DMS114 treated with DMSO at 0.1 percent for 48 hours (cell line): ENCODE results near the gene CEP112.
"Not testable (repeated sequence)": the region's sequence is repeated elsewhere in the genome, so short reads cannot be mapped to it uniquely, and the experiment has no call there.

Experiments used
- DNase-seq: peaks from one replicate; lab custom pipeline; 2025; ENCODE audit not compliant: unreplicated experiment; lab: John Stamatoyannopoulos, UW

CEP112 gene

DNA sequence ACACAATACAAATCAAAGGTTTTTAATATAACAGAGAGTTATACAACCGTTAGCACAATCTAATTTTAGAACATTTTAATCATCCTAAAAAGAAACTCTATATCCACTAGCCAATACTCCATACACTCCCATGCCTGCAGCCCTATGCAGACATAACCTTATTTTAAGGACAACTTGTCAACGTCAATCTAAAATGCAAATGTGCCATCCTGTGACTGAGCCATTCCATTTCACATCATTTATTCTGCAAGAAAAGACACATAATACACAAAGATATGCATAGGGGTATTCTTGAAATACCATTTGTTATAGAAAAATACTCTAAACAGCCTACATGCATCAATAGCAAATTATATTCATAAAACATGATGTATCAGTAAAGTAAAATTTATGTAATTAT, 106.7 kb downstream of the CEP112 start:
- DNase-seq, result no peak

DNA sequence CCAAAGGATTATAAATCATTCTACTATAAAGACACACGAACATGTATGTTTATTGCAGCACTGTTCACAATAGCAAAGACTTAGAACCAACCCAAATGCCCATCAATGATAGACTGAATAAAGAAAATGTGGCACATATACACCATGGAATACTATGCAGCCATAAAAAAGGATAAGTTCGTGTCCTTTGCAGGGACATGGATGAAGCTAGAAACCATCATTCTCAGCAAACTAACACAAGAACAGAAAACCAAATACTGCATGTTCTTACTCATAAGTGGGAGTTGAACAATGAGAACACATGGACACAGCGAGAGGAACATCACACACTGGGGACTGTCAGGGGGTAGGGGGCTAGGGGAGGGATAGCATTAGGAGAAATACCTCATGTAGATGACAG, 111.3 kb downstream of the CEP112 start:
- DNase-seq, result not testable (repeated sequence)

DNA sequence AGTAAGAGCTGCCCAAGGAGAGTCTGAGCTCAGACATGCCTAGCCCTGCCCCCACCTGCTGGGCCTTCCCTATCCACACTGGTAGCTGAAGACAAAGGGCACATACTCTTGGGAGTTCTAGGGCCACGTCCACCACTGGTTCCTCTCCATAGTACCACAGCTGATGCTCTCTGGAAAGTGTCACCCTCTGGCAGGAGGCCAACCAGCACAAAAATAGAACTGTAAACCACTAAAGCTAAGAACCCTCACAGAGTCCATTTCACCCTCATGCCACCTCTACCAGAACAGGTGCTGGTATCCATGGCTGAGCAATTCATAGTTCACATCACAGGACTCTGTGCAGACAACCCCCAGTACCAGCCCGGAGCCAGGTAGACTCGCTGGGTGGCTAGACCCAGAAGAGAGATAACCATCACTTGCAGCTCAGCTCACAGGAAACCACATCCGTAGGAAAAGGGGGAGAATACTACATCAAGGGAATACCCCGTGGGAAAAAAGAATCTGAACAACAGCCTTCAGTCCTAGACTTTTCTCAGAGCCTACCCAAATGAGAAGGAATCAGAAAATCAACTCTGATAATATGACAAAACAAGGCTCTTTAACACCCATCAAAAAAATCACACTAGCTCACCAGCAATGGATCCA, 115.3 kb downstream of the CEP112 start:
- DNase-seq, result no peak

DNA sequence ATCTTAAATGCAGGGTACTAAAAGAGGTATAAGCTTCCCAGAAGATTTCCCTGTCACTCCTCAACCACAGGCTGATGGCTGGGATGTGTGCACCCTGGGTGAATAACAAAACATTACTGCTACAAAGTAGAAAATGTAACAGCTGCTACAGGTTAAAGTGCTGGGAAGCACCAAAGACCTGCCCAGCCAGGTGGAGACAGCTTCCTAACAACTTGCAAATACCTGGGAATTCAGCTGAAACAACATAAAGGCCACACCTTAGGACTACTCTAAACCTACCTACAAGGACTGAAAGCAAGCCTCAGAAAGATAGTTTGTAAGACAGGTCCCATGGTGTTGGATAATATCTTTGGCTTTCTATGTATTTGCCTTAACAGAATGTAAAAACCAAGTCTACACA, 118.5 kb downstream of the CEP112 start:
- DNase-seq, result no peak

DNA sequence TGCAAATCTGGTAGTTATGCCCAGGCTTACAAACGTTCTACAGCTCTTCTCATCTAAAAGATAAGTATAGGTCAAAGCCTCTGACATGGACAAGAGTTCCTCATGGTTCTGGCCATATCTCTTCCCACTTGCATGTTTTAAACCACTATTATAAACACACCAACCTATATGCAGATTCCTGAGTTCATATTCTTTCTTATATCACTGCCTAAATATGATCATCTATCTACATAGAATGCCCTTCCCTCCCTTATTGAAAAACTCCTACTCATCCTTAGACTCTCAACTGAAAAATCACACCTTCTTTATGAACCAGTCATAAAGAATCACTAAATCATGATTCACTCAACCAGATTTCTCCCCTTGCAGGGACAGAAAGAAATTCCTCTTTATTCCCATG, 128.2 kb downstream of the CEP112 start:
- no peak for DNase-seq

DNA sequence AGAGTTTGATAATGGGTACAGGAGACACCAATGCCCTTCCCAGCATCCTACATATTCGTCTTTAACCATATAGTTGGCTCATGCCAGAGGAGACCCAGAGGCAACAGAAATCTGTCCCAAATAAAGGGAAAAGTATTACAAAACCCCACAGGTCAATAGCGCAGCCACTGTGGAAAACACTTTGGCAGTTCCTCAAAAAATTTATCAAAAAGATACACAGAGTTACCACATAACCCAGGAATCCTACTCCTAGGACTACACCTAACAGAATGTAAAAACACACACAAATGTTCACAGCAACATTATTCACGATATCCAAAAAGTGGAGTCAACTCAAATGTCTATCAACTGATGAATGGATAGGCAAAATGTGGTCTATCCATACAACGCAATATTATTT, 135.8 kb downstream of the CEP112 start:
- no peak for DNase-seq

DNA sequence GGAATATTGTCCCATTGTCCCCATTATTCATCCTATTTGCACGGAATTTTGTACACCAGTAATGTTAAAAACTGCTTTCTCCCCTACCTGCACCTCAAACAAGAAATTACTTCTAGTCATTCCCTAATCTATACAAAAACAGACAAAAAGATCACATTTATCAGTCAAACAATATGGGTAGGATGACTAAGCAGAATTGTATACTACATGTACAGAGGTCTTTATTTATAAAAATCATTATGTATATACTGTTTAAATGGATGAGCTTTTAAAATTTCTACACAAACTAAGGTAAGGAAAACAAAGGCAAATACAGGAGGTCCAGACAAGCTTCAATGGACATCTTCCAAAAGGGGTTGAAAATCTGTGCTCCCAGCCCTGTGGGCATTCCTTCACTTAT, 137.7 kb downstream of the CEP112 start:
- DNase-seq, result no peak

DNA sequence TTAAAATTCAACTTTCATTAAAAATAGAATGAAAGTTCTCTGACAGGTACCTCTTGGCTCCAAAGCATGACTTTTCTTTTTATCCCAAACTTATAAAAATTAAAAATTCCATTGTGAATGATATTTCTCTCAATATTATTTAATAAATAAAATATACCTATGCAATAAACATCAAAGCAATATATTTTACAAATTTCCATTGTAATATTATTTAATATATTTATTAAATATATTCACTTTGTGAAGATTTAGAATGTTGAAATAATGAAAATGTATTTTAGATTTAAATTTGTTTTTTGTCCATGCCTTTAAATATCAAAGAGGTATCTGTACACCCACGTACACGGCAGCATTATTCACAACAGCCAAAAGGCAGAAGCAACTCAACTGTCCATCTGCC, 147.8 kb downstream of the CEP112 start:
- no peak for DNase-seq

DNA sequence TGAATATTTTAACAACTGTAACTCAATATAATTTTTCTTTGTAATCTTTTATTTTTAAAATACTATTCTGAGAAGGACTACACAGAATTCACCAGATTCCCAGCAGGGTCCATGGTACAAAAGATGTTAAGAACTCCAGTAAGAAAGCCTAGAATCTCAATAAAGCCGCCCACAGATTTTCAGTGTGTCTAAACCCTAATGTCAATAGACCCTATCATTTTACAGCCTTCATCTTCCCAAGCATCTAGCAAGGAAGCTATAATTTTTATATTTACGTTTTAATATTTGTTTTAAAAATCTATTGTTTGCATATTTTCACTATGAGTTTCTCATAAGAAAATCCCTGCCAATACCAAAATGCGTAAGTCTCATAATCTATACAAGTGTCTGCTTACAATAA, 148.5 kb downstream of the CEP112 start:
- no peak for DNase-seq

DNA sequence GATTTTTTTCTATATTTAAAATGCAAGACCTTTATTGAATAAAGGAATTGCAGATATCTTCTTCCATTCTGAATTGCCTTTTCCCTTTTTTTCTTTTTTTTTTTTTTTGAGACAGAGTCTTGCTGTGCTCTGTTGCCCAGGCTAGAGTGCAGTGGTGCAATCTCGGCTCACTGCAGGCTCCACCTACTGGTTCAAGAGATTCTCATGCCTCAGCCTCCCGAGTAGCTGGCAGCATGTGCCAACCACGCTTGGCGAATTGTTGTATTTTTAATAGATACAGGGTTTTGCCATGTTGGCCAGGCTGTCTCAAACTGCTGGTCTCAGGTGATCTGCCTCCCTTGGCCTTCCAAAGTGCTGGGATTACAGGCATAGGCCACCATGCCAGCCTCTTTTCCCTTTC, 151.5 kb downstream of the CEP112 start:
- DNase-seq, result no peak

DNA sequence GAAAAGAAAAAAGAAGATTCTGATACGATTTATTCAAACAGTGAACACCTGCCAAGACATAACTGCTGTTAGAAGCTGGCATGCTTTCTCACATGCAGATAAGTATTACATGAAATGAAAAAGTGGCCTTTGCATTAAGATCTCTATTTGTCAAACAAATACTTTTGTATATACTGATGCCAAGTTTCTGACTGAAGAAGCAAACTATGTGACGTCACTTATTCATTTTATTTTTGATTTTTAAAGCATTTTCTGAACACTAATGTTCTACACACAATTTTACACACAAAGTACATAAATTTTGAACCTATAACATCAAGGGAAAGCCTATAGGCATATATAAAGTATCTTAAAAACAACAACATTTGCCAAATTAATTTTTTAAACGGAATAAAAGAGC, 153.8 kb downstream of the CEP112 start:
- no peak for DNase-seq

DNA sequence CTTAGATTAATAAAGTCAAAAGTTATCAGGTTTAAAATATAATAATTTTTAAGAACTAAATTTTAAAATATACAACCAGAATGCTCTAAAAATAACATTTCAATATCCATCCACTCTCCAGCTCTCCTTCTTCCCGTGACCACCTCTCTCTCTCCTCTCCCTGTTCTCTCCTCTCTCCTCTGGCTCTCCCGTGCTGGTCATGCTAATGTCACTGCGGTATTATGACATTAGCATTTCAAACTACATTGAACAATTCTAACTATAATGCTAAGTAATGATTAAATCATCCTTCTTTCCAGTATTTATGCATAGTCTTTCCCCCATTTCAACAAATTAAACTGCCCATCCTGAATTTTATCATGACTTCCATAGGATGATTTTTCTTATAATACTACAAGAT, 154.7 kb downstream of the CEP112 start:
- no peak for DNase-seq

DNA sequence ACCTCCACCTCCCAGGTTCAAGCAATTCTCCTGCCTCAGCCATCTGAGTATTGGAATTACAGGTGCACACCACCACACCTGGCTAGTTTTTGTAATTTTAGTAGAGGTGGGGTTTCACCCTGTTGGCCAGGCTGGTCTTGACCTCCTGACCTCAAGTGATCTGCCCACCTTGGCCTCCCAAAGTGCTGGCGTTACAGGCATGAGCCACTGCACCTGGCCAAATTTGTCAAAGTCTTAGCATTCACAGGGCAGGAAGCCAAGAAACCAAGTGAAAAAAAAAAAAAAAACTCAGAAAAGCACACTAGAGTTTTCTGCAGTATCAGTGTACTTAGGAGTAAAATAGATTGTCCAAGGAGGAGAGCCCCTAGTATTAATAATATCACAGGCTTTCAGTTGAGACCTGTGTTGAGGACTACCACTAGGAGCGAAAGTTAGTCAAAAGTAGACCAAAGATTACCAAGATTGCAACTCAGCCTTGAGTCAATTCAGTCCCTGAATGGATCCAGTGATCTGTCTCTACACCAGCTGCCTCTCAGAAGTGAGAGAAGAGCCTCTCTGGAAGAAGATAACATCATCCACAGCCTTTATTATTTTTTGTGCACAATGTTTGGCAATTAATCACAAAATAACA, 159.7 kb downstream of the CEP112 start:
- no peak for DNase-seq

DNA sequence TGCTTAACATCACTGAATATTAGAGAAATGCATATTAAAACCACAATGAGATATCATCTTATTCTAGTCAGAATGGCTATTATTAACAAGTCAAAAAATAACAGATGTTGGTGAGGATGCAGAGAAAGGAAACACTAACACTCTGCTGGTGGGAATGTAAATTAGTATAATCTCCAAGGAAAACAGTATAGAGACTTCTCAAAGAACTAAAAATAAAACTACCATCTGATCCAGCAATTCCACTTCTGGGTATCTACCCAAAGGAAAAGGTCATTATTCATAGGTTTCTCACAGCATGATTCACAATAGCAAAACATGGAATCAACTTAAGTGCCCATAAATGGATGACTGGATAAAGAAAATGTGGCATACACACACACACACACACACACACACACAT, 166.4 kb downstream of the CEP112 start:
- no peak for DNase-seq

DNA sequence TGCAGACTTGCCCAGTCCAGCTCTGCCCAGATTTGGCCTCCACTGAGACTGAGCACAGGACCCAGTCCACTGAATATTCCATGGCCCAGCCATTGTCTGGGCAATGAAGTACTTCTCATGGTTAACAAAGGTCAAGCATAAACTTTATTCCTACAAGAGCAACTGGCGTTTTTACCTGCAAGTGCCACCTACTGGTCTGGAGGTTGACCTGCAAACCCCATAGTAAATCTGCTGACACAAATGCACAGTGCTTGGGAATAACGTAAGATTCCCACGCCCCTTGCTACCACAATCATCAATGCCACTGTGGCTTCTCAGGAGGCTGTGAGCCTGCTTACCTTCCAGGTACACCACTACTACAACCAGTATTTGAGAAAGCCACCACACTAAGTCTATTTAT, 170.2 kb downstream of the CEP112 start:
- DNase-seq, result no peak

DNA sequence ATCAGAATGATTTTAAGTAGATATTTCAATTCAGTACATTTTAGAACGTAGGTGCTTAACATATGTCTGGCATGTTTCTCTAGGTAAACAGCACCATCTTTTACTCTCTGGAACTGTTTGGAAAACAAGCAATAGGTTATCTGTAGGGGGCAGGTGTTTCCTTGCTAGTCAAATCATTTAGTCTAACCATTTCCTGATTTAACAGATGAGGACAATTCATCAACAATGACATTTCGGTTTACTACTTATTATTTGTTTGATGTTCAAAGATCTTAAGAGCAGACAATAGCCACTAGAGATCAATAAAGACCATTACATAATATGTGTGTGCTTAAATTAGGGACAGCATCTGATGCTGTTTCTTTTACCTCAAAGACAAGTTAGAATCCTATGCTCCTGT, 173.1 kb downstream of the CEP112 start:
- DNase-seq, result no peak

DNA sequence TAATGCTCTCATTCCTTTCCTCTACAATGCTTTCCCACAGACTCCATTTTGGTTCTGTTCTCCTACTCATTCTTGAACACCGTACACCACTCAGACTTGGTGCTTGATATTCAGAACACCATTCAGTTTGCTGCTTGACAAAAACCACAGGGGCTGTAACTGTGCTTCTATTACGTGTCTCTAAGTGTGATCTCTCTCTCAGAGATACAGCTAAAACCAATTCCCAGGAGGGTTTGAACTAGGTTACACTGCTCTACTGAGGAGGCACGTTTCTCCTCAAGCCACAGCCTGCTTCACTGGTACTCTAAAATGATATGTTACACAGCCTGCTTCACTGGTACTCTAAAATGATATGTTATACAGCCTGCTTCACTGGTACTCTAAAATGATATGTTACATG, 175.7 kb downstream of the CEP112 start:
- no peak for DNase-seq

DNA sequence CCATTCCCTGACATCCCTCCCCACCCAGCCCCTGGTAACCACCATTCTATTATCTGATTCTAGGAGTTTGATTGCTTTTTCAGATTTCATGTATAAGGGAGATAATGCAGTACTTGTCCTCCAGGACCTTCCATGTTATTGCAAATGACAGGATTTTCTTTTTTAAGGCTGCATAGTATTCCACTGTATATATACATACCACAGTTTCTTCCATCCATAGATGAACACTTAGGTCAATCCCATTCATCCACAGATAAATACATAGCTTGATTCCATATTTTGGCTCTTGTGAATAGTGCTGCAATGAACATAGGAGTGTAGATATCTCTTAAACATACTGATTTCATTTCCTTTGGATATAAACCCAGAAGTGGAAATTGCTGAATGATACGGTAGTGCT, 183.3 kb downstream of the CEP112 start:
- DNase-seq, result no peak

DNA sequence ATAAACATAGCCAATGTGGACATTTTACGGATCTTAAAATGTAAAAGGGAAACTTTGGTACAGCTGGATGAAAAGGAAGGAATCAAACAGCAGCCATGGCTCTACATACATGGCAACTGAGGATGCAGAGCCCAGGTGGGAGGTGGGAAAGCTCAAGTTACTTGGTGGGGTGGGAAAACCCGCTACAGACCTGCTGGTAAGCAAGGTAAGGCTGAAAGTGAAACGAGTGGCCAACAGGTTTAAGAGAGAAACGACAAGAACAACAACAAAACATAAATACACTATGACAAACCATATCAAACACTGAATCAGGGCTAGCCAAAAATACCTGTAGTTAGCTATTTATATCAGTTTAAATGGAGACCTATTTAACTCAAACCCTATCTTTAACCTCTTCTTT, 185.3 kb downstream of the CEP112 start:
- no peak for DNase-seq

DNA sequence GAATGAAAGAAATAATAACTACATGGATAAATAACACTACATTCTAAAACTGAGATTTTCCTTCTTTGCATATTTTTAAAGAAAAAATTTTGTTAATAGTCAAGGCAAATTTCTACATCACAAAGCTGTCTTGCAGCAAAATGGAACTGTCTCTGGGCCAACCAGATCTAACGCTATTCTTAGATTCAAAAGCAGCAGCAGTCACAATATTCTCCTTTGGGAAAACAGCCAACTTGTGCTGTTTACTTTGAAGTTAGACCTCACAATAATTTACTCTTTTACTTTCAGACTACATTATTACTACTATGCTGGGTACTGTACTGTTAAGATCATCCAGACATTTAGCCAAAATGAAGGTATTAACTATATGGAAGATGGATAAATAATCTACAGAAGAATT, 189.1 kb downstream of the CEP112 start:
- no peak for DNase-seq

DNA sequence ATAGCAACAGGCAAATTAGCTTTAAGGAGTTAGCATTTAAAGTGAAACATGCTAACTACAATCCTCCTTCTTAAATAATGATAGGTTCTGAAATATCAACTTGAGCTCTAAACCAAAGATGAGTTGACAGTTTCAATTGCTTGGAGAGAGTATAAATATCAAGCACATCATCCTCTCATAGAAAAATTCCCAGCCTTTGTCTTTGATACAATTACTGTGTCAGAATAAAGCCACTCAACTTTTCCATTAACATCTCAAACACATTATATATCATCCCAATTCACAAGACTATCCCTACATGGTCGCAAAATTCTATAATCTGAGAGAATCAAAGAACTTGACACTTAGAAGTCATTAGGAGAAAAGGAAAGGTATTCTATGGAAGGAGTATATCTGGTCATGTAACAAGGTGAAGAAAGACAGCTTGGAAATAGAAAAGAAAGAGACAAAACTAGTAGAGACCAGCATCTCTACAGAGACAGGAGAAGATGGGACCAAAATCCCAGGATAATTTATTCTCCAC, 189.8 kb downstream of the CEP112 start:
- DNase-seq, result no peak

DNA sequence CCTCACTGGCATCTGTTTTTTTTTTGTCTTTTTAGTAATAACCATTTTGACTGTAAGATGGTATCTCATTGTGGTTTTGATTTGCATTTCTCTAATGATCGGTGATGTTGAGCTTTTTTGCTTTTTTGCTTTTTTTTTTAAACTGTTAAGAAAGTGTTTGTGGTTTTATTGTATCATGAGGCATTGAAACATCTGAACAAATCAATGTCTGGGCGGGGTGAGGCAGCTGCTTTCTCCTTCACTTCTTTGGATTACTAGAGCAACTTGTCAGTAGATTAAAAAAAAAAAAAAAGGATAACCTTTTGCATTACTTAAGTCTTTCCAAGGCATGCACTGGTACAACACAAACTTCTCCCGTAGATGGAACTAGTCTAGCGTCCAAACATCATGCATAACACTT, 191.7 kb downstream of the CEP112 start:
- DNase-seq, result no peak

DNA sequence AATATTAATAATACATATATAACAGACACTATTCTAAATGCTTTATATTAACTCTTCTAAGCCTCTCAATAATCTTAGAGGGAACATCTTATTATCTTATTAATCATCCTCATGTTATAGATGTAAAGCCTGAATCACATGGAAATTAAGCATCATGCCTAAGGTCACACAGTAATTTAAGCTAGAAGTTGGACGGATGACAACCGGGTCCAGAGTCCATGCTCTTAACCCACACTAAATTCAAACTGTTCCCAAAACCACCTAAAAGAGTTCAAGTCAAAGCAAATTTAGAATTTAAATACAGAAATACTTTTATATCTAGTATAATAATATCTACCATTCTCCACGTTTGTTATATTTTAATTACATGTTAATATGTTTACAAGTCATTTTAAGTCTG, 193.3 kb downstream of the CEP112 start:
- DNase-seq, result no peak
